Caki2 (cell line): ENCODE data around the gene VIPR2. TPM values are rescaled to one million over a fixed set of nuclear protein-coding genes. Genes with fewer than 3 reads are reported as not detected.

ENCODE experiments used
- DNase-seq: peaks from one replicate; pipeline ENCODE4 v3.0.0-alpha.2; 2015; ENCODE audit warnings: low read depth
- in situ Hi-C: cut with HindIII; loops from 2 replicates; pipeline ENCODE4 v1.10.0; 2016; ENCODE audit warnings: low sequenced_read_pairs, low pct_unique_long_range_greater_than_20kb, mixed read lengths
- total RNA-seq: library from RNA; depleted of rRNA; stranded (reverse); fragments of >200 nt; shearing (Covaris generic); gene quantifications from 2 replicates; pipeline ENCODE4 v1.2.3, GENCODE V29; 2014; ENCODE audit warnings: low replicate concordance

VIPR2 gene
- total RNA-seq, 1 experiment from 2014 or later: not detected

- in situ Hi-C loops: no loop called here
- DNase-seq: no peak
Measured at GRCh38 chr7:158979635-158980351, 164.9 kb downstream of the VIPR2 start.

GRCh38 chr7:158979023-158979529 is 165.6 kb downstream of the VIPR2 start:
- in situ Hi-C loops: no loop called here
- no peak for DNase-seq
